ENCODE measurements around the gene ZFP36L1.

ZFP36L1 gene

GRCh38 chr14:68762953-68763764 lies 29.7 kb downstream of the ZFP36L1 start:
- DNase-seq (ENCODE audit: low spot score): peak; percentile 87

- no peak for DNase-seq (ENCODE audit: low spot score)
These were observed 31.5 kb downstream of the ZFP36L1 start for GRCh38 chr14:68761391-68761790.

- no peak for DNase-seq (ENCODE audit: low spot score)
These were observed 32.1 kb downstream of the ZFP36L1 start for GRCh38 chr14:68760761-68761160.

- no peak for DNase-seq (ENCODE audit: low spot score)
These were observed 32.9 kb downstream of the ZFP36L1 start for GRCh38 chr14:68759937-68760336.

GRCh38 chr14:68759017-68759560 lies 33.8 kb downstream of the ZFP36L1 start:
- no peak for DNase-seq (ENCODE audit: low spot score)

GRCh38 chr14:68758301-68758700 lies 34.6 kb downstream of the ZFP36L1 start:
- no peak for DNase-seq (ENCODE audit: low spot score)

- DNase-seq (ENCODE audit: low spot score): peak; percentile 47
These were observed 35.2 kb downstream of the ZFP36L1 start for GRCh38 chr14:68757618-68758081.

- DNase-seq (ENCODE audit: low spot score): no peak
These were observed 36.1 kb downstream of the ZFP36L1 start for GRCh38 chr14:68756734-68757133.

GRCh38 chr14:68756000-68756481 lies 36.8 kb downstream of the ZFP36L1 start:
- peak; percentile 74 for DNase-seq (ENCODE audit: low spot score)

- DNase-seq (ENCODE audit: low spot score): no peak
These were observed 37.9 kb downstream of the ZFP36L1 start for GRCh38 chr14:68755016-68755353.

- DNase-seq (ENCODE audit: low spot score): peak; percentile 76
These were observed 39.2 kb downstream of the ZFP36L1 start for GRCh38 chr14:68753690-68754089.

GRCh38 chr14:68752271-68753006 lies 40.4 kb downstream of the ZFP36L1 start:
- DNase-seq (ENCODE audit: low spot score): no peak

GRCh38 chr14:68749487-68750475 lies 43.1 kb downstream of the ZFP36L1 start:
- no peak for DNase-seq (ENCODE audit: low spot score)

- no peak for DNase-seq (ENCODE audit: low spot score)
These were observed 44.2 kb downstream of the ZFP36L1 start for GRCh38 chr14:68748691-68749090.

- no peak for DNase-seq (ENCODE audit: low spot score)
These were observed 44.6 kb downstream of the ZFP36L1 start for GRCh38 chr14:68748260-68748659.

- no peak for DNase-seq (ENCODE audit: low spot score)
These were observed 45.5 kb downstream of the ZFP36L1 start for GRCh38 chr14:68747393-68747792.

GRCh38 chr14:68744613-68745012 lies 48.3 kb downstream of the ZFP36L1 start:
- no peak for DNase-seq (ENCODE audit: low spot score)

- DNase-seq (ENCODE audit: low spot score): no peak
These were observed 50.9 kb downstream of the ZFP36L1 start for GRCh38 chr14:68741839-68742470.

GRCh38 chr14:68741477-68741791 lies 51.4 kb downstream of the ZFP36L1 start:
- DNase-seq (ENCODE audit: low spot score): no peak

- DNase-seq (ENCODE audit: low spot score): no peak
These were observed 51.9 kb downstream of the ZFP36L1 start for GRCh38 chr14:68740788-68741476.

GRCh38 chr14:68739701-68740100 lies 53.2 kb downstream of the ZFP36L1 start:
- DNase-seq (ENCODE audit: low spot score): no peak

Measured in GM03348 (cell line).